ENCODE measurements around the gene SORL1-AS1.

The SORL1-AS1 gene

DNA sequence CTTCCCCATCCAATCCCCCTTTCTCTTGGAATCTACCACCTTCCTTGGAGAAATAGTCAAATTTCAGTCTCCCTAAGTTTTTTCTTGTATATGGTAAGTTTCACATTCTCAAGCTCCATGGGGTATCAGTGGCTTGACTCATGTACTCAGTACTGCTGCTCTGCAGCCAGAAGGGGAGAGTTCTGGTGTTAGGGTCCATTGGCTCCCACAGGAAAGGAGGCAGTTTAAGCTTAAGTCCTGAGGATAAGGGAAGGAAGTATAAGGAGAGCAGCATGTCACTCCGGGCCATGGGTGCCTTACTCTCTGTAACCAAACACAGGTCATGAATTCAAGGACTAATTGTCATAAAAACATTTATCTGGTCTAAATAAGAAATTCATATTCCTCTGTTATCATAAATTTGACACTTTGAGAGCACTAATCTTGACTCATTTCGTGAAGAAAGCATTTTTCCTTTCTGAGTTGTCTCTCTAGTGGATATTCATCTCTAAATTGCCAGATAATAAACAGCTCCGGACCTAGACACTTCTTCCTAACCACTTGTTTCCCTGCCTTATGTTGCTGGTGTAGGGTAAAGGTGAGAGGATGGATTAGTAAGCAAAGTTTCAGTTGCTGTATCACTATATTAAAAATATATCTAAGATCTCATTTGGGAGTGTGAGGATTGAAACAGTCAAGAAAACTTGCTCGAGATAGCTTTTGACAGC lies 20.8 kb downstream of the SORL1-AS1 start (continued):
- TF ChIP-seq, protein P1, sequence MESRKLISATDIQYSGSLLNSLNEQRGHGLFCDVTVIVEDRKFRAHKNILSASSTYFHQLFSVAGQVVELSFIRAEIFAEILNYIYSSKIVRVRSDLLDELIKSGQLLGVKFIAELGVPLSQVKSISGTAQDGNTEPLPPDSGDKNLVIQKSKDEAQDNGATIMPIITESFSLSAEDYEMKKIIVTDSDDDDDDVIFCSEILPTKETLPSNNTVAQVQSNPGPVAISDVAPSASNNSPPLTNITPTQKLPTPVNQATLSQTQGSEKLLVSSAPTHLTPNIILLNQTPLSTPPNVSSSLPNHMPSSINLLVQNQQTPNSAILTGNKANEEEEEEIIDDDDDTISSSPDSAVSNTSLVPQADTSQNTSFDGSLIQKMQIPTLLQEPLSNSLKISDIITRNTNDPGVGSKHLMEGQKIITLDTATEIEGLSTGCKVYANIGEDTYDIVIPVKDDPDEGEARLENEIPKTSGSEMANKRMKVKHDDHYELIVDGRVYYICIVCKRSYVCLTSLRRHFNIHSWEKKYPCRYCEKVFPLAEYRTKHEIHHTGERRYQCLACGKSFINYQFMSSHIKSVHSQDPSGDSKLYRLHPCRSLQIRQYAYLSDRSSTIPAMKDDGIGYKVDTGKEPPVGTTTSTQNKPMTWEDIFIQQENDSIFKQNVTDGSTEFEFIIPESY (IDR thresholded peaks at IDR 0.05) = no peak
- no peak for TF ChIP-seq KLF5 (IDR thresholded peaks at IDR 0.05; ENCODE audit: partially characterized antibody)
- TF ChIP-seq, protein P2, sequence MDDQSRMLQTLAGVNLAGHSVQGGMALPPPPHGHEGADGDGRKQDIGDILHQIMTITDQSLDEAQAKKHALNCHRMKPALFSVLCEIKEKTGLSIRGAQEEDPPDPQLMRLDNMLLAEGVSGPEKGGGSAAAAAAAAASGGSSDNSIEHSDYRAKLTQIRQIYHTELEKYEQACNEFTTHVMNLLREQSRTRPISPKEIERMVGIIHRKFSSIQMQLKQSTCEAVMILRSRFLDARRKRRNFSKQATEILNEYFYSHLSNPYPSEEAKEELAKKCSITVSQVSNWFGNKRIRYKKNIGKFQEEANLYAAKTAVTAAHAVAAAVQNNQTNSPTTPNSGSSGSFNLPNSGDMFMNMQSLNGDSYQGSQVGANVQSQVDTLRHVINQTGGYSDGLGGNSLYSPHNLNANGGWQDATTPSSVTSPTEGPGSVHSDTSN (IDR thresholded peaks at IDR 0.05; ENCODE audit: insufficient replicate concordance, low read depth, low read length) = no peak
- TF ChIP-seq, protein P3, sequence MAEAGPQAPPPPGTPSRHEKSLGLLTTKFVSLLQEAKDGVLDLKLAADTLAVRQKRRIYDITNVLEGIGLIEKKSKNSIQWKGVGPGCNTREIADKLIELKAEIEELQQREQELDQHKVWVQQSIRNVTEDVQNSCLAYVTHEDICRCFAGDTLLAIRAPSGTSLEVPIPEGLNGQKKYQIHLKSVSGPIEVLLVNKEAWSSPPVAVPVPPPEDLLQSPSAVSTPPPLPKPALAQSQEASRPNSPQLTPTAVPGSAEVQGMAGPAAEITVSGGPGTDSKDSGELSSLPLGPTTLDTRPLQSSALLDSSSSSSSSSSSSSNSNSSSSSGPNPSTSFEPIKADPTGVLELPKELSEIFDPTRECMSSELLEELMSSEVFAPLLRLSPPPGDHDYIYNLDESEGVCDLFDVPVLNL (IDR thresholded peaks at IDR 0.05; ENCODE audit: low read depth, low read length) = no peak
- TF ChIP-seq KDM1A (IDR thresholded peaks at IDR 0.05; ENCODE audit: borderline replicate concordance) = no peak
- no peak for TF ChIP-seq WRNIP1 (IDR thresholded peaks at IDR 0.05; ENCODE audit: borderline replicate concordance, low read depth, low read length)
- TF ChIP-seq SMARCA5 (IDR thresholded peaks at IDR 0.05) = no peak
- TF ChIP-seq, protein P4, sequence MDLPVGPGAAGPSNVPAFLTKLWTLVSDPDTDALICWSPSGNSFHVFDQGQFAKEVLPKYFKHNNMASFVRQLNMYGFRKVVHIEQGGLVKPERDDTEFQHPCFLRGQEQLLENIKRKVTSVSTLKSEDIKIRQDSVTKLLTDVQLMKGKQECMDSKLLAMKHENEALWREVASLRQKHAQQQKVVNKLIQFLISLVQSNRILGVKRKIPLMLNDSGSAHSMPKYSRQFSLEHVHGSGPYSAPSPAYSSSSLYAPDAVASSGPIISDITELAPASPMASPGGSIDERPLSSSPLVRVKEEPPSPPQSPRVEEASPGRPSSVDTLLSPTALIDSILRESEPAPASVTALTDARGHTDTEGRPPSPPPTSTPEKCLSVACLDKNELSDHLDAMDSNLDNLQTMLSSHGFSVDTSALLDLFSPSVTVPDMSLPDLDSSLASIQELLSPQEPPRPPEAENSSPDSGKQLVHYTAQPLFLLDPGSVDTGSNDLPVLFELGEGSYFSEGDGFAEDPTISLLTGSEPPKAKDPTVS (IDR thresholded peaks at IDR 0.05; ENCODE audit: low read depth, low read length) = no peak
- no peak for TF ChIP-seq NR2C2 (IDR thresholded peaks at IDR 0.05; ENCODE audit: borderline replicate concordance, control insufficient read depth, insufficient read length, low read depth)
- TF ChIP-seq, protein P5, sequence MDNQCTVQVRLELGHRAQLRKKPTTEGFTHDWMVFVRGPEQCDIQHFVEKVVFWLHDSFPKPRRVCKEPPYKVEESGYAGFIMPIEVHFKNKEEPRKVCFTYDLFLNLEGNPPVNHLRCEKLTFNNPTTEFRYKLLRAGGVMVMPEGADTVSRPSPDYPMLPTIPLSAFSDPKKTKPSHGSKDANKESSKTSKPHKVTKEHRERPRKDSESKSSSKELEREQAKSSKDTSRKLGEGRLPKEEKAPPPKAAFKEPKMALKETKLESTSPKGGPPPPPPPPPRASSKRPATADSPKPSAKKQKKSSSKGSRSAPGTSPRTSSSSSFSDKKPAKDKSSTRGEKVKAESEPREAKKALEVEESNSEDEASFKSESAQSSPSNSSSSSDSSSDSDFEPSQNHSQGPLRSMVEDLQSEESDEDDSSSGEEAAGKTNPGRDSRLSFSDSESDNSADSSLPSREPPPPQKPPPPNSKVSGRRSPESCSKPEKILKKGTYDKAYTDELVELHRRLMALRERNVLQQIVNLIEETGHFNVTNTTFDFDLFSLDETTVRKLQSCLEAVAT (IDR thresholded peaks at IDR 0.05) = no peak
- TF ChIP-seq RCOR1 (conservative IDR thresholded peaks at IDR 0.05; ENCODE audit: low read depth, low read length) = no peak
- no peak for TF ChIP-seq ESRRA (IDR thresholded peaks at IDR 0.05; ENCODE audit: low read length)
- TF ChIP-seq EED (IDR thresholded peaks at IDR 0.05; ENCODE audit: low read depth) = peak; percentile 77
- no peak for TF ChIP-seq MEF2A (IDR thresholded peaks at IDR 0.05; ENCODE audit: insufficient read depth, low read depth, low read length)
- TF ChIP-seq RB1 (IDR thresholded peaks at IDR 0.05; ENCODE audit: borderline replicate concordance) = no peak
- peak; percentile 32; the same call in 1 of the 2 replicates for TF ChIP-seq GABPA (IDR thresholded peaks at IDR 0.05; ENCODE audit: low read depth)
- TF ChIP-seq CHD1 (IDR thresholded peaks at IDR 0.05; ENCODE audit: low read depth, low read length) = no peak
- TF ChIP-seq PAX8 (IDR thresholded peaks at IDR 0.05) = no peak
- TF ChIP-seq EP300 (IDR thresholded peaks at IDR 0.05; ENCODE audit: borderline replicate concordance in 1 of 2, control insufficient read depth in 1 of 2, low read depth in 2 of 2, low read length in 2 of 2) = peak in 1 of 2 experiments; percentile 24; a peak in 1 of 4 replicates
- TF ChIP-seq, protein P6, sequence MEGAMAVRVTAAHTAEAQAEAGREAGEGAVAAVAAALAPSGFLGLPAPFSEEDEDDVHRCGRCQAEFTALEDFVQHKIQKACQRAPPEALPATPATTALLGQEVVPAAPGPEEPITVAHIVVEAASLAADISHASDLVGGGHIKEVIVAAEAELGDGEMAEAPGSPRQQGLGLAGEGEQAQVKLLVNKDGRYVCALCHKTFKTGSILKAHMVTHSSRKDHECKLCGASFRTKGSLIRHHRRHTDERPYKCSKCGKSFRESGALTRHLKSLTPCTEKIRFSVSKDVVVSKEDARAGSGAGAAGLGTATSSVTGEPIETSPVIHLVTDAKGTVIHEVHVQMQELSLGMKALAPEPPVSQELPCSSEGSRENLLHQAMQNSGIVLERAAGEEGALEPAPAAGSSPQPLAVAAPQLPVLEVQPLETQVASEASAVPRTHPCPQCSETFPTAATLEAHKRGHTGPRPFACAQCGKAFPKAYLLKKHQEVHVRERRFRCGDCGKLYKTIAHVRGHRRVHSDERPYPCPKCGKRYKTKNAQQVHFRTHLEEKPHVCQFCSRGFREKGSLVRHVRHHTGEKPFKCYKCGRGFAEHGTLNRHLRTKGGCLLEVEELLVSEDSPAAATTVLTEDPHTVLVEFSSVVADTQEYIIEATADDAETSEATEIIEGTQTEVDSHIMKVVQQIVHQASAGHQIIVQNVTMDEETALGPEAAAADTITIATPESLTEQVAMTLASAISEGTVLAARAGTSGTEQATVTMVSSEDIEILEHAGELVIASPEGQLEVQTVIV (IDR thresholded peaks at IDR 0.05; ENCODE audit: borderline replicate concordance, partially characterized antibody) = no peak
